ENCODE measurements around the gene PLEKHM3.

The PLEKHM3 gene

DNA sequence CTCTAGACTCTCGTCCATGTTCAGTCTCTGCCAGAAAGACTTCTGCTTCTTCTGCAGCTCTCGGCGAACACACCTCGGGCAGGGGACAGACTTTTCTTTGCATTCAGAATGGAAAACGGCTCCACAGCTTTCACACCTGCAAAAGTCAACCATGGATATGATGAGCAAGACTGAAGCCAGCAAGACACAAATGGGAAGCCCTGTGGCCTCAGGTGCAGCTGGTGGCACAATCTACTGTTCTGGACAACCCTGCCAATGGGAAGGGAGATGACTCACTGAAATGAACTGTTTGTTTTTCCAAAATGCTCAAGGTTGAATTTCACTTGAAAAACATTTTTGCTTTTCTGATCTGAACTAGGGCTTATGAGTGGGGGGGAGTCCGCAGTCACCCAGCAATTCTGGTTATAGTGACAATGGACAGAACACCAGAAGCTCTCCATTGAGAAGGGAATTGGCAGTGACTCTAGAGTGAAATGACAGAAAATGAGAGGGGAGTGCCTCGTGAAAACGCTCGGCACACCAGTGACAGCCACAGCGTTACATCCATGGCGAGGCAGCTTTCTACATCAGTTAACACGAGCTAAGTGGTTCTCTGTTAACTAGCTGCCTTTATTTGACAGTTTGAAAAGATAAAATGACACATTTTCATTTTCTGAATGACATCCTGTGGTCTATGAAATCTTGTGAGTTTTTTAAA lies 196.8 kb downstream of the PLEKHM3 start:
- Histone ChIP-seq H3K27ac (ENCODE audit: low read length) (no peak overlapping the region), H3K9me3 (ENCODE audit: insufficient read depth, low read length) (no peaks in the 10 kb centered on the region), H3K79me2 (ENCODE audit: low read length) (no peaks in the 10 kb centered on the region), H3K4me3 (ENCODE audit: low read length) (no peak overlapping the region), H3K4me2 (ENCODE audit: low read length) (no peak overlapping the region), H3K4me1 (ENCODE audit: low read length) (peaks cover 10% of the 10 kb centered on the region), H3K27me3 (ENCODE audit: low read depth, low read length) (no peaks in the 10 kb centered on the region), H2AFZ (ENCODE audit: low read depth, low read length) (no peak overlapping the region), H4K20me1 (ENCODE audit: insufficient read depth, low read length) (no peaks in the 10 kb centered on the region), H3K36me3 (replicated peaks; ENCODE audit: low read depth, low read length) (no peaks in the 10 kb centered on the region), H3K9ac (ENCODE audit: low read length) (no peak overlapping the region)
- TF ChIP-seq CTCF (IDR thresholded peaks at IDR 0.05; ENCODE audit: low read depth, low read length) (no peak), EZH2phosphoT487 (IDR thresholded peaks at IDR 0.05; ENCODE audit: low read depth) (no peak)

DNA sequence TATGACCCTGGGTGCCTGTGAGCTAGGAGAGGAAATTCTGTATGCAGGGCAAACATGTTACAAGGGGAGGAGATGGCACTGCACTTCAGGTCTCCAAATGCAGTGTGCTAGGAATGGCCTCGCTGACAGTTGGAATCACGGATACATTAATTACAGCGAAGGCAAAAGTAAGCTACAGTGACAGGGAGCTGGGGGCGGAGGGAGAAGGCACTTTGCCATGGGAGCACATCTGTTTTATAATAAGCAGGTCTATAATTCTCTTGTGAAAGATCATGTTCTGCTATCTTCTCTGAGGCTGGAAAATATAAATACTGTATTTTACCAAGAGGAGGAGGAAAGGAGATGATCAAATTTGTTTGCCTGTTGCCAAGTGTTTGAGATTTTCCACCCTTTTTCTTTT lies 199.3 kb downstream of the PLEKHM3 start:
- no peaks in the 10 kb centered on the region for H4K20me1 ChIP-seq (ENCODE audit: insufficient read depth, low read length)
- H3K36me3 ChIP-seq (replicated peaks; ENCODE audit: low read depth, low read length) = no peaks in the 10 kb centered on the region
- H3K4me3 ChIP-seq (ENCODE audit: low read length) = no peak overlapping the region
- H3K27me3 ChIP-seq (ENCODE audit: low read depth, low read length) = no peaks in the 10 kb centered on the region
- H3K9ac ChIP-seq (ENCODE audit: low read length) = no peak overlapping the region
- no peak overlapping the region for H2AFZ ChIP-seq (ENCODE audit: low read depth, low read length)
- no peak overlapping the region for H3K4me2 ChIP-seq (ENCODE audit: low read length)
- H3K27ac ChIP-seq (ENCODE audit: low read length) = no peak overlapping the region
- H3K9me3 ChIP-seq (ENCODE audit: insufficient read depth, low read length) = no peaks in the 10 kb centered on the region
- H3K4me1 ChIP-seq (ENCODE audit: low read length) = no peaks in the 10 kb centered on the region
- TF ChIP-seq CTCF (IDR thresholded peaks at IDR 0.05; ENCODE audit: low read depth, low read length) = no peak
- H3K79me2 ChIP-seq (ENCODE audit: low read length) = no peaks in the 10 kb centered on the region

- no peak overlapping the region for H3K4me3 ChIP-seq (ENCODE audit: low read length)
- TF ChIP-seq CTCF (IDR thresholded peaks at IDR 0.05; ENCODE audit: low read depth, low read length) (no peak), EZH2phosphoT487 (IDR thresholded peaks at IDR 0.05; ENCODE audit: low read depth) (no peak)
- H3K27me3 ChIP-seq (ENCODE audit: low read depth, low read length) = no peaks in the 10 kb centered on the region
Observed at GRCh38 chr2:207825045-207825954, 200.0 kb downstream of the PLEKHM3 start.

GRCh38 chr2:207823865-207824264 lies 201.5 kb downstream of the PLEKHM3 start:
- H2AFZ ChIP-seq (ENCODE audit: low read depth, low read length) = no peak overlapping the region

More at GRCh38 chr2:207825045-207825954, 200.0 kb downstream of the PLEKHM3 start:
- Histone ChIP-seq H3K79me2 (ENCODE audit: low read length) (no peaks in the 10 kb centered on the region), H3K9me3 (ENCODE audit: insufficient read depth, low read length) (no peaks in the 10 kb centered on the region), H3K36me3 (replicated peaks; ENCODE audit: low read depth, low read length) (no peaks in the 10 kb centered on the region), H3K9ac (ENCODE audit: low read length) (no peak overlapping the region), H4K20me1 (ENCODE audit: insufficient read depth, low read length) (no peaks in the 10 kb centered on the region), H3K4me2 (ENCODE audit: low read length) (no peak overlapping the region), H3K4me1 (ENCODE audit: low read length) (no peaks in the 10 kb centered on the region), H3K27ac (ENCODE audit: low read length) (no peak overlapping the region), H2AFZ (ENCODE audit: low read depth, low read length) (no peak overlapping the region)

More at GRCh38 chr2:207823865-207824264, 201.5 kb downstream of the PLEKHM3 start:
- no peaks in the 10 kb centered on the region for H3K4me1 ChIP-seq (ENCODE audit: low read length)
- no peak overlapping the region for H3K9ac ChIP-seq (ENCODE audit: low read length)
- H3K4me2 ChIP-seq (ENCODE audit: low read length) = no peak overlapping the region
- H4K20me1 ChIP-seq (ENCODE audit: insufficient read depth, low read length) = no peaks in the 10 kb centered on the region
- H3K36me3 ChIP-seq (replicated peaks; ENCODE audit: low read depth, low read length) = no peaks in the 10 kb centered on the region
- H3K27me3 ChIP-seq (ENCODE audit: low read depth, low read length) = no peaks in the 10 kb centered on the region
- no peak overlapping the region for H3K27ac ChIP-seq (ENCODE audit: low read length)
- no peaks in the 10 kb centered on the region for H3K79me2 ChIP-seq (ENCODE audit: low read length)
- H3K9me3 ChIP-seq (ENCODE audit: insufficient read depth, low read length) = no peaks in the 10 kb centered on the region
- H3K4me3 ChIP-seq (ENCODE audit: low read length) = no peak overlapping the region
- no peak for TF ChIP-seq CTCF (IDR thresholded peaks at IDR 0.05; ENCODE audit: low read depth, low read length)
- no peak for TF ChIP-seq EZH2phosphoT487 (IDR thresholded peaks at IDR 0.05; ENCODE audit: low read depth)

All from OCI-LY3 (cell line).